ENCODE results near the gene IRS2. TPM values are rescaled to one million over a fixed set of nuclear protein-coding genes. Genes with fewer than 3 reads are reported as not detected.
"Not testable (repeated sequence)": the region's sequence is repeated elsewhere in the genome, so short reads cannot be mapped to it uniquely, and the experiment has no call there.

IRS2 gene
- total RNA-seq (10 to 100 TPM; 15.8 to 31.2 TPM), polyA plus RNA-seq (1 to 10 TPM; 2.5 to 8.1 TPM)
- long read RNA-seq, donor 1, full-length matches to known transcripts: 20 of 32 reads
- long read RNA-seq, donor 1, partial matches to known transcripts: 0 of 32 reads
- long read RNA-seq, donor 1, other reads (novel, unspliced or antisense): 12 of 32 reads
- long read RNA-seq, donor 2, full-length matches to known transcripts: 1 of 7 reads
- long read RNA-seq, donor 2, partial matches to known transcripts: 0 of 7 reads
- long read RNA-seq, donor 2, other reads (novel, unspliced or antisense): 6 of 7 reads

DNA sequence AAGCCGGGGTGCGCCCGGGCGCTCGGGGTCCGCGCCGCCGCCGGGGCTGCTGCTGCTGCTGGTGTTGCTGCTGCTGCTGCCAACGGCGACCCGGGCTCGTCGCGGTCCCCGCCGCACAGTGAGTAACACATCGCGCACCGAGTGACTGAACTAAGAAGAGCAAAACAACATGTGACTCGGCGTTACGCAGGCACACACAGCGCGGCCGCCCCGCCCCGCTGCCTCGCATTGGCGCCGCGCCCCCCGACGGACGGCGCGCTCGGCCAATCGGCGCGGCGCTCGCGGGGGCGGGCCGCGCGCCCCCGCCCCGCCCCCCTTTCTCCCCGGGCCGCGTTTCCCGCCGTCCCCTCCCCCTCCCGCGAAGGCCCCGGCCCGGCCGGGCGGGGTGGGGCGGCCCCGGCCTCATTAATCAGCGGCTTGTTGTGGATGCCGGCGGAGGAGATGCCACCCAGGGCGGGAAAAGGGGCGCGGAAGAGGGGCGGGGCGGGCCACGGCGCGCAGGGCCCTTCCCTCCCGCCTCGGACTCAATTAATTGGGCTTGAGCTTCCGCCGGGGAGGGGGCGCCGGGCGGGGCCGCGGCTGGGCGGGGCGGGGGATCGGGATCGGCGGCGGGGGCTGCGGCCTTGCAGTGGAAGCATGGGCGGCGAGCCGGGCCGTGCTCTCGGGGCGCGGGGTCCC lies at the start of gene IRS2:
TSS of gene IRS2 (minus strand) at position 127 of the 678 bp plus-strand sequence. CDS start 530 bp downstream, outside the sequence.
- H3K9me3 ChIP-seq (ENCODE audit: control insufficient read depth, low read length): no peaks in the 10 kb centered on the region
- 1% methylated on average over 27 to 98 of the region's 98 CpGs for whole genome bisulfite sequencing, 2 donors

DNA sequence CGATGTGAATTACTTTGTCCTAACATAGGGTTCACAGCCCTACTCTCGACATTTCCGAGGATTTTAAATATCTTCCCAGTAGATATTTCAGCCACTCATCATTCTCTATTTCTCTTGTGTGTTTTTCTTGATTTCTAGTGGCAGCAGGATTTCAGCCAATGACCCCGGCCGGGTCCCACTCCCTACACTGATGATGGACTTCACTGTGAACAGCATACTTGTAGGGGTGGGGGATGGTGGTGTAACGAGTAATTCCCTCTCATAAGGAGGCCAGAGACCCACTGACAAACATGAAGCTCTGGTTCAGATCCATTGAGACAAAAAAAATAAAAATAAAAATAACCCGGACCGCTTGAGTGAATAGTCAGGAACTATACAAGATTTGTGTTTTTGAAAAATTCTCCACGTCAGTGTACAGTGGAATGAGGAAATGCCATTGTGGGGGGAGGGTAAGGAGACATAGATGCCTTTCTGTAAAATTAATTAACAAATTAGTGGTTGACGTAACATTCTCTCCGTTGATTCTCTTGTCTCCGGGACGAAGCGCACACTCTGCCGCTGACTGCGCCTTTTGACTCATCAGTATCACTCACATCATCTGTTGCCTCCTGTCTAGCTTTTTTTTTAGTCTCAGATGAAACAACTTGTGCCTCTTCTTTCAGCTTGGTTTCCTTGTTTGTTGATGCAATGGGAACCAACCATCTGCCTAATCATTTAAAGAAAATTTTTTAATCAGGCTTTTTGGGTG lies 48.8 kb upstream of the IRS2 start:
- Histone ChIP-seq H3K27ac (ENCODE audit: low read depth in 1 of 2, low read length in 2 of 2) (no peak overlapping the region), H3K4me3 (ENCODE audit: low read length in 2 of 2) (no peak overlapping the region), H3K9me3 (ENCODE audit: control insufficient read depth, low read length) (no peaks in the 10 kb centered on the region), H3K36me3 (ENCODE audit: control insufficient read depth in 1 of 2, insufficient read depth in 2 of 2, low read length in 1 of 2) (no peaks in the 10 kb centered on the region), H3K4me1 (ENCODE audit: control insufficient read depth in 1 of 2, insufficient read depth in 2 of 2, low read length in 2 of 2) (no peaks in the 10 kb centered on the region), H3K27me3 (ENCODE audit: control insufficient read depth in 1 of 2, insufficient read depth in 2 of 2, low read length in 1 of 2) (no peaks in the 10 kb centered on the region)
- ATAC-seq (ENCODE audit: low FRiP score): no peak
- DNase-seq: no peak
- WGBS, 2 donors: 59 to 68% methylated on average over 16 of the region's 16 CpGs
- intact Hi-C loops (cut with DNase I): no loop called here

More for the DNA sequence above, at the start of gene IRS2:
- Histone ChIP-seq H3K36me3 (ENCODE audit: control insufficient read depth in 1 of 2, insufficient read depth in 2 of 2, low read length in 1 of 2) (peaks cover 0 to 15% of the 10 kb centered on the region in 2 donors), H3K4me1 (ENCODE audit: control insufficient read depth in 1 of 2, insufficient read depth in 2 of 2, low read length in 2 of 2) (peaks cover 3% of the 10 kb centered on the region in 2 donors), H3K27me3 (ENCODE audit: control insufficient read depth in 1 of 2, insufficient read depth in 2 of 2, low read length in 1 of 2) (no peaks in the 10 kb centered on the region), H3K27ac (ENCODE audit: low read depth in 1 of 2, low read length in 2 of 2) (peak within 1 kb of the TSS; percentile 89 to 98), H3K4me3 (ENCODE audit: low read length in 2 of 2) (peak within 1 kb of the TSS; percentile 97 to 98)
- intact Hi-C loops (cut with DNase I): loop anchor here in 1 of 2 donors (2.0 to 10.0 kb wide), 4 partner anchors 241 to 869 kb away; no protein-coding TSS in a partner anchor
- DNase-seq (peak; percentile 96 to 97), ATAC-seq (ENCODE audit: low FRiP score) (peak; percentile 86)

DNA sequence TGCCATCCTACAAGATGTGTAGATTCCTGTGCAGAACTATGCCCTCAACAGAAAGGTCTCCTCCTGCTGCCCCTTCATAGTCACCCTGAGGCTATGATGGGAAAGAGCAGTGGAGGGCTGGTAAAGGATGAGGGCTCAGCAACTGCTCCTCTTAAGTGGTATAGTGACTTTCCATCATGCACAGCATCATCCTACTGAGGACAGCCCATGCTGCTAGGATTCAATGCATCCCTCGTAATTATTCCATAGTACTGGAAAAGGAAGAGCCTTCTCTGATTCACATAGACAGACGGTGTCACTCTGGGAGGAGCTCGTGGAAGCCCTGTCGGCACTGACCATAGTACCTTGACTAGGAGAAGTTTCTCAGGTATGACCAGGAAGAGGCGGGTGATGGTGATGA lies 47.6 kb upstream of the IRS2 start:
- Histone ChIP-seq H3K4me1 (ENCODE audit: control insufficient read depth in 1 of 2, insufficient read depth in 2 of 2, low read length in 2 of 2) (no peaks in the 10 kb centered on the region), H3K27ac (ENCODE audit: low read depth in 1 of 2, low read length in 2 of 2) (no peak overlapping the region), H3K27me3 (ENCODE audit: control insufficient read depth in 1 of 2, insufficient read depth in 2 of 2, low read length in 1 of 2) (no peaks in the 10 kb centered on the region), H3K36me3 (ENCODE audit: control insufficient read depth in 1 of 2, insufficient read depth in 2 of 2, low read length in 1 of 2) (no peaks in the 10 kb centered on the region), H3K4me3 (ENCODE audit: low read length in 2 of 2) (no peak overlapping the region), H3K9me3 (ENCODE audit: control insufficient read depth, low read length) (no peaks in the 10 kb centered on the region)
- WGBS, 2 donors: 95 to 98% methylated on average over 5 of the region's 5 CpGs
- ATAC-seq (ENCODE audit: low FRiP score) (no peak), DNase-seq (no peak)
- intact Hi-C loops (cut with DNase I): no loop called here

DNA sequence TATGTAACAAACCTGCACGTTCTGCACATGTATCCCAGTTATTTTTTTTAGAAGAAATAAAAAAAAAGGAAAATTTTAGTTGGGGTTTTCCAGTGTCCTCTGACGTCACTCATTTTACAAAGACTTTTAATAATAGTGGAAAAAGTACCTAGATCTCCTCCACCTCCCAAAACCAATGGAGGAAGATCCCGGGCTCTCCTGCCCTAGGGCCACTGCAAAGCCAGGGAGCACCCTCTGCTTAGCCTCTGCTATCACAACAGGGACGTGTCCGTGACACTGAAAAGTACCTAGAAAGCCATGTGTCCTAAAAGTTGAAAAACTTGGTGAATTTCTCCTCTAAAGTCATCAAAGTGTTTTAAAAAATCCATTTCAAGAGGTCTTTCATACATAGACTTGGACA lies 46.7 kb upstream of the IRS2 start:
- intact Hi-C loops (cut with DNase I): no loop called here
- Histone ChIP-seq H3K36me3 (ENCODE audit: control insufficient read depth in 1 of 2, insufficient read depth in 2 of 2, low read length in 1 of 2) (no peaks in the 10 kb centered on the region), H3K27me3 (ENCODE audit: control insufficient read depth in 1 of 2, insufficient read depth in 2 of 2, low read length in 1 of 2) (no peaks in the 10 kb centered on the region), H3K27ac (ENCODE audit: low read depth in 1 of 2, low read length in 2 of 2) (no peak overlapping the region), H3K9me3 (ENCODE audit: control insufficient read depth, low read length) (no peaks in the 10 kb centered on the region), H3K4me3 (ENCODE audit: low read length in 2 of 2) (no peak overlapping the region), H3K4me1 (ENCODE audit: control insufficient read depth in 1 of 2, insufficient read depth in 2 of 2, low read length in 2 of 2) (no peaks in the 10 kb centered on the region)
- WGBS, 2 donors: 89 to 90% methylated on average over 5 of the region's 5 CpGs
- ATAC-seq (ENCODE audit: low FRiP score): no peak
- no peak for DNase-seq

GRCh38 chr13:109828591-109829316 lies 42.4 kb upstream of the IRS2 start:
- H3K36me3 ChIP-seq (ENCODE audit: control insufficient read depth in 1 of 2, insufficient read depth in 2 of 2, low read length in 1 of 2); intact Hi-C loops (cut with DNase I); H3K27ac ChIP-seq (ENCODE audit: low read depth in 1 of 2, low read length in 2 of 2); H3K27me3 ChIP-seq (ENCODE audit: control insufficient read depth in 1 of 2, insufficient read depth in 2 of 2, low read length in 1 of 2); H3K9me3 ChIP-seq (ENCODE audit: control insufficient read depth, low read length); H3K4me1 ChIP-seq (ENCODE audit: control insufficient read depth in 1 of 2, insufficient read depth in 2 of 2, low read length in 2 of 2); ATAC-seq (ENCODE audit: low FRiP score); DNase-seq; H3K4me3 ChIP-seq (ENCODE audit: low read length in 2 of 2): not testable (repeated sequence)
- 90 to 94% methylated on average over 11 of the region's 11 CpGs for WGBS, 2 donors

GRCh38 chr13:109823201-109823600 lies 36.8 kb upstream of the IRS2 start:
- intact Hi-C loops (cut with DNase I); H3K27me3 ChIP-seq (ENCODE audit: control insufficient read depth in 1 of 2, insufficient read depth in 2 of 2, low read length in 1 of 2); ATAC-seq (ENCODE audit: low FRiP score); H3K4me1 ChIP-seq (ENCODE audit: control insufficient read depth in 1 of 2, insufficient read depth in 2 of 2, low read length in 2 of 2); H3K36me3 ChIP-seq (ENCODE audit: control insufficient read depth in 1 of 2, insufficient read depth in 2 of 2, low read length in 1 of 2); H3K4me3 ChIP-seq (ENCODE audit: low read length in 2 of 2); H3K9me3 ChIP-seq (ENCODE audit: control insufficient read depth, low read length); DNase-seq; H3K27ac ChIP-seq (ENCODE audit: low read depth in 1 of 2, low read length in 2 of 2): not testable (repeated sequence)
- WGBS, 2 donors: 84 to 89% methylated on average over 6 of the region's 6 CpGs

DNA sequence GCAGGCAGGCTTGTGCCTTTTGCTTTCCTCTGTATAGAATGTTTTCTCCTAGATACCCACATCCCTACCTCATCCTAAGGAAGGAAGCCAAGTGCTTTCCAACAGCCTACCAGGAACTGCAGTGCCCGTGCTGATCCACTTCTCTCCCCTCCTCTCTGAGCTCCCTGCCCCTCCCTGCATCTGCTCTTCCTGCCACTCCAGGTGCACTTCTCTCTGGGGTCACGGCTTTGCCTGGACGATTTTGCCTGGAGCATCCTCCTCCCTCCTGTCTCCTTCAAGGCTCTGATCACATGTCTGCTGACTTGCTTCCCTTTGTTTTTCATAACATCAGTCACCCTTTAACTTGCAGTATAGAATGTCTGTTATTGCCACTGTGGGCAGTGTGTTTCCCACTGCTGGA lies 34.7 kb upstream of the IRS2 start:
- Histone ChIP-seq H3K27ac (ENCODE audit: low read depth in 1 of 2, low read length in 2 of 2) (no peak overlapping the region), H3K4me1 (ENCODE audit: control insufficient read depth in 1 of 2, insufficient read depth in 2 of 2, low read length in 2 of 2) (no peaks in the 10 kb centered on the region), H3K36me3 (ENCODE audit: control insufficient read depth in 1 of 2, insufficient read depth in 2 of 2, low read length in 1 of 2) (no peaks in the 10 kb centered on the region), H3K9me3 (ENCODE audit: control insufficient read depth, low read length) (no peaks in the 10 kb centered on the region), H3K4me3 (ENCODE audit: low read length in 2 of 2) (no peak overlapping the region), H3K27me3 (ENCODE audit: control insufficient read depth in 1 of 2, insufficient read depth in 2 of 2, low read length in 1 of 2) (no peaks in the 10 kb centered on the region)
- DNase-seq: no peak
- ATAC-seq (ENCODE audit: low FRiP score): no peak
- 52 to 56% methylated on average over 3 of the region's 3 CpGs for WGBS, 2 donors
- intact Hi-C loops (cut with DNase I): no loop called here

GRCh38 chr13:109819874-109820273 lies 33.5 kb upstream of the IRS2 start:
- Histone ChIP-seq H3K4me3 (ENCODE audit: low read length in 2 of 2) (no peak overlapping the region), H3K27me3 (ENCODE audit: control insufficient read depth in 1 of 2, insufficient read depth in 2 of 2, low read length in 1 of 2) (no peaks in the 10 kb centered on the region), H3K27ac (ENCODE audit: low read depth in 1 of 2, low read length in 2 of 2) (no peak overlapping the region), H3K9me3 (ENCODE audit: control insufficient read depth, low read length) (no peaks in the 10 kb centered on the region), H3K4me1 (ENCODE audit: control insufficient read depth in 1 of 2, insufficient read depth in 2 of 2, low read length in 2 of 2) (no peaks in the 10 kb centered on the region), H3K36me3 (ENCODE audit: control insufficient read depth in 1 of 2, insufficient read depth in 2 of 2, low read length in 1 of 2) (no peaks in the 10 kb centered on the region)
- intact Hi-C loops (cut with DNase I): no loop called here
- ATAC-seq (ENCODE audit: low FRiP score): no peak
- 90 to 93% methylated on average over 6 of the region's 6 CpGs for WGBS, 2 donors
- no peak for DNase-seq
